Placental epithelial cell (primary cell): Measurements from ENCODE around the gene TMEM138. TPM values are rescaled to one million over a fixed set of nuclear protein-coding genes. Genes with fewer than 3 reads are reported as not detected.

Source experiments
- total RNA-seq: library from RNA; depleted of rRNA; stranded (reverse); fragments of >200 nt; gene quantifications from 2 replicates; pipeline ENCODE4 v1.2.3, GENCODE V29; 2012

Gene TMEM138
- total RNA-seq = 13.0 and 15.4 TPM in 2 replicates

GRCh38 chr11:61361741-61362541, at the start of gene TMEM138, which contains the start of gene CYB561A3:
TSS of gene TMEM138 (plus strand) at chr11:61362374. CDS start at chr11:61364391, 2,017 bp downstream.
TSS of gene CYB561A3 (minus strand) at chr11:61361882. CDS start at chr11:61356713, 5,169 bp downstream.

GRCh38 chr11:61332797-61333549, 29.2 kb upstream of the TMEM138 start, which contains the start of the genes DDB1 and TKFC:
TSS of gene DDB1 (minus strand) at chr11:61333105. CDS start at chr11:61332968, 137 bp downstream.
TSS of gene TKFC (plus strand) at chr11:61333228. CDS start at chr11:61334729, 1,501 bp downstream.

Other genes with a start within 250 kb of the TMEM138 start
- 13.7 and 21.3 TPM in 2 replicates for gene VPS37C, start 200.9 kb upstream of the TMEM138 start, total RNA-seq
- gene PGA3, start 158.9 kb upstream of the TMEM138 start, total RNA-seq = not detected in 2 replicates
- gene PGA4, start 140.0 kb upstream of the TMEM138 start, total RNA-seq = not detected in 2 replicates
- gene PGA5, start 121.2 kb upstream of the TMEM138 start, total RNA-seq = not detected in 2 replicates
- 0.39 and 0.65 TPM in 2 replicates for gene VWCE, start 67.1 kb upstream of the TMEM138 start, total RNA-seq
- gene DDB1, start 29.3 kb upstream of the TMEM138 start, total RNA-seq = 267 and 359 TPM in 2 replicates
- gene TKFC, start 29.1 kb upstream of the TMEM138 start, total RNA-seq = 30.9 and 46.7 TPM in 2 replicates
- 38.9 and 57.0 TPM in 2 replicates for gene CYB561A3, start 492 bp upstream of the TMEM138 start, total RNA-seq
- 11.0 and 16.9 TPM in 2 replicates for gene TMEM216, start 30.2 kb downstream of the TMEM138 start, total RNA-seq
- 35.5 and 36.5 TPM in 2 replicates for gene CPSF7, start 67.6 kb downstream of the TMEM138 start, total RNA-seq
- gene SDHAF2, start 67.8 kb downstream of the TMEM138 start, total RNA-seq = 41.6 and 54.5 TPM in 2 replicates
- not detected in 2 replicates for gene LRRC10B, start 146.4 kb downstream of the TMEM138 start, total RNA-seq
- gene SYT7, start 218.7 kb downstream of the TMEM138 start, total RNA-seq = 0.22 and 0.39 TPM in 2 replicates